HG02571 (cell line): ENCODE results near the gene ATP4A.

ENCODE experiments used
- ATAC-seq: cut with Tn5 transposase; IDR thresholded peaks from one replicate; pipeline ENCODE4 v1.9.1; 2021; ENCODE audit warnings: mild to moderate bottlenecking, moderate library complexity; ENCODE audit not compliant: unreplicated experiment

Gene ATP4A

GRCh38 chr19:35549879-35550523 lies 13.5 kb downstream of the ATP4A start:
- ATAC-seq, result no peak

GRCh38 chr19:35549174-35549788 lies 14.2 kb downstream of the ATP4A start:
- no peak for ATAC-seq

- ATAC-seq, result no peak
These were observed 16.9 kb downstream of the ATP4A start for GRCh38 chr19:35546532-35546931.

- peak; percentile 32 for ATAC-seq
These were observed 17.5 kb downstream of the ATP4A start for GRCh38 chr19:35545855-35546381.

- peak; percentile 66 for ATAC-seq
These were observed 18.2 kb downstream of the ATP4A start, which contains the start of gene TMEM147 for GRCh38 chr19:35545001-35545854. Gene TMEM147 (plus strand): TSS chr19:35545626. CDS start chr19:35545740, 114 bp downstream.

- no peak for ATAC-seq
These were observed 19.2 kb downstream of the ATP4A start for GRCh38 chr19:35544110-35544802.

- ATAC-seq, result no peak
These were observed 20.0 kb downstream of the ATP4A start for GRCh38 chr19:35543280-35544109.

GRCh38 chr19:35542209-35542608 lies 21.2 kb downstream of the ATP4A start:
- ATAC-seq, result no peak

- no peak for ATAC-seq
These were observed 23.0 kb downstream of the ATP4A start for GRCh38 chr19:35540356-35540927.

- ATAC-seq, result no peak
These were observed 23.6 kb downstream of the ATP4A start for GRCh38 chr19:35539850-35540249.

- ATAC-seq, result no peak
These were observed 24.1 kb downstream of the ATP4A start for GRCh38 chr19:35539314-35539713.

GRCh38 chr19:35534803-35535480 lies 28.5 kb downstream of the ATP4A start:
- ATAC-seq, result no peak

GRCh38 chr19:35533822-35534392 lies 29.6 kb downstream of the ATP4A start:
- ATAC-seq, result no peak

- ATAC-seq, result no peak
These were observed 30.1 kb downstream of the ATP4A start, which contains the start of gene GAPDHS for GRCh38 chr19:35533201-35533821. Gene GAPDHS (plus strand): TSS chr19:35533456. CDS start chr19:35533528, 72 bp downstream.

GRCh38 chr19:35531291-35531690 lies 32.2 kb downstream of the ATP4A start:
- ATAC-seq, result no peak

GRCh38 chr19:35529241-35530218 lies 33.9 kb downstream of the ATP4A start:
- ATAC-seq, result no peak
